HepG2 (cell line): ENCODE measurements around the gene DST. TPM values are rescaled to one million over a fixed set of nuclear protein-coding genes. Genes with fewer than 3 reads are reported as not detected.

Experiments used
- ATF2 ChIP-seq: sonication (generic); formaldehyde crosslinking; IDR thresholded peaks from 2 replicates; pipeline ENCODE4 v1.4.0; 2020; ENCODE audit warnings: missing genetic modification reagents
- ELF3 ChIP-seq: IDR thresholded peaks from 2 replicates; pipeline ENCODE4 v1.6.1; 2016; ENCODE audit warnings: missing genetic modification reagents, missing compliant biosample characterization
- ETS1 ChIP-seq: sonication (generic); formaldehyde crosslinking; IDR thresholded peaks from 2 replicates; pipeline ENCODE4 v1.4.0; 2020; ENCODE audit warnings: missing genetic modification reagents
- FOXO4 ChIP-seq: sonication (generic); formaldehyde crosslinking; conservative IDR thresholded peaks from 2 replicates; pipeline ENCODE4 v1.8.1; 2023; ENCODE audit warnings: missing genetic modification reagents
- FOXP4 ChIP-seq: sonication (generic); formaldehyde crosslinking; IDR thresholded peaks from 2 replicates; pipeline ENCODE4 v1.4.0; 2020; ENCODE audit warnings: missing genetic modification reagents
- GMEB1 ChIP-seq: sonication (generic); formaldehyde crosslinking; IDR thresholded peaks from 2 replicates; pipeline ENCODE4 v1.5.1; 2020; ENCODE audit warnings: missing genetic modification reagents, mild to moderate bottlenecking, borderline replicate concordance
- GMEB2 ChIP-seq: IDR thresholded peaks from 2 replicates; pipeline ENCODE4 v1.6.1; 2016; ENCODE audit warnings: missing biosample characterization, missing genetic modification reagents, low read depth
- GTF2F1 ChIP-seq: fragments of 150-350 bp; IDR thresholded peaks from 2 replicates; pipeline ENCODE4 v1.6.1; 2014; ENCODE audit warnings: low read length
- HNRNPH1 ChIP-seq: fragments of 200-400 bp; formaldehyde crosslinking; optimal IDR thresholded peaks from 2 replicates; pipeline ENCODE3; 2017; ENCODE audit warnings: mild to moderate bottlenecking, low read depth, low read length
- KAT2B ChIP-seq: fragments of 150-350 bp; IDR thresholded peaks from 2 replicates; pipeline ENCODE4 v1.6.1; 2014; ENCODE audit warnings: low read depth, low read length, borderline replicate concordance
- MLX ChIP-seq: IDR thresholded peaks from 2 replicates; pipeline ENCODE4 v1.6.1; 2016
- RBM39 ChIP-seq: fragments of 200-400 bp; formaldehyde crosslinking; IDR thresholded peaks from one replicate; pipeline ENCODE4 v1.6.1; 2018; ENCODE audit warnings: antibody characterized with exemption, mild to moderate bottlenecking, low read depth, low read length; ENCODE audit not compliant: poor library complexity, severe bottlenecking
- SP2 ChIP-seq: sonication (generic); formaldehyde crosslinking; IDR thresholded peaks from 2 replicates; pipeline ENCODE4 v1.5.1; 2020; ENCODE audit warnings: mild to moderate bottlenecking, missing genetic modification reagents
- ZBTB8A ChIP-seq: sonication (generic); formaldehyde crosslinking; IDR thresholded peaks from 2 replicates; pipeline ENCODE4 v1.4.0; 2020; ENCODE audit warnings: mild to moderate bottlenecking, low read depth, missing genetic modification reagents, borderline replicate concordance
- ZNF296 ChIP-seq: sonication (generic); formaldehyde crosslinking; conservative IDR thresholded peaks from 2 replicates; pipeline ENCODE4 v1.5.0; 2020; ENCODE audit warnings: mild to moderate bottlenecking, missing genetic modification reagents
- ZNF350 ChIP-seq: sonication (generic); formaldehyde crosslinking; IDR thresholded peaks from 2 replicates; pipeline ENCODE4 v1.4.0; 2020; ENCODE audit warnings: mild to moderate bottlenecking, low read depth, missing genetic modification reagents, borderline replicate concordance
- ZNF598 ChIP-seq: sonication (generic); formaldehyde crosslinking; IDR thresholded peaks from 2 replicates; pipeline ENCODE4 v1.5.1; 2020; ENCODE audit warnings: mild to moderate bottlenecking, missing genetic modification reagents, borderline replicate concordance
- ZNF639 ChIP-seq: conservative IDR thresholded peaks from 2 replicates; pipeline ENCODE4 v1.6.1; 2018; ENCODE audit warnings: missing genetic modification reagents
- polyA plus RNA-seq, 8 experiments: library from polyadenylated mRNA; depleted of rRNA in 3 of 8; stranded (reverse) in 7 of 8; unstranded in 1 of 8; fragments of >200 nt; fragmentation: Illumina TruSeq in 4 of 8; extraction: Trizol in 4 of 8; gene quantifications; 2 replicates each; pipeline versions ENCODE4 v1.2.1 to v1.2.3, GENCODE V29; 2011 to 2016; ENCODE audit warnings: low read depth in 4 of 8, missing spikeins in 1 of 8, mixed read lengths in 1 of 8; ENCODE audit not compliant: insufficient read depth in 1 of 8
- total RNA-seq, 5 experiments: library from RNA; depleted of rRNA; stranded (reverse); fragments of >200 nt; fragmentation: Illumina TruSeq; extraction: Trizol; gene quantifications; 2 replicates each; pipeline ENCODE4 v1.2.3, GENCODE V29; 2016; ENCODE audit warnings: low read depth in 1 of 5

DST gene
- total and polyA plus RNA-seq, 2 of the 13 experiments (the other 11 are each of a cell fraction or from before 2014, with no cell fraction given), result 64.4 to 89.0 TPM

GRCh38 chr6:56510984-56511531 lies 131.6 kb downstream of the DST start (continued):
- TF ChIP-seq FOXO4 (CRISPR knock-in tag) (no peak), ELF3 (CRISPR knock-in tag) (peak; percentile 40), ZNF639 (CRISPR knock-in tag) (no peak), GTF2F1 (no peak), ZNF350 (CRISPR knock-in tag) (no peak), HNRNPH1 (no peak), MLX (CRISPR knock-in tag) (no peak), ZNF296 (CRISPR knock-in tag) (no peak), KAT2B (no peak), ETS1 (CRISPR knock-in tag) (no peak), RBM39 (no peak), ATF2 (CRISPR knock-in tag) (0 out of 2 replicates have a peak, but pooled peaks have one; percentile 54), ZBTB8A (no peak), ZNF598 (CRISPR knock-in tag) (no peak), SP2 (CRISPR knock-in tag) (no peak), GMEB1 (no peak), GMEB2 (no peak), FOXP4 (CRISPR knock-in tag) (peak; percentile 80)
